Activated CD4-positive, alpha-beta memory T cell treated with anti-CD3 and anti-CD28 coated beads, Interleukin-2, amount 10 ng/mL, durations not matched to agents 7 days and 5 days (primary cell): ENCODE results near the gene GLIPR1L1. TPM values are rescaled to one million over a fixed set of nuclear protein-coding genes. Genes with fewer than 3 reads are reported as not detected.

ENCODE experiments used
- CTCF ChIA-PET: fragments of 350-600 bp; sonication (Branson Sonifier 250); formaldehyde crosslinking; loops from one replicate; lab custom pipeline; 2021; ENCODE audit warnings: antibody characterized with exemption, inconsistent platforms; lab: Charles Lee
- POLR2A ChIA-PET: fragments of 350-600 bp; sonication (Branson Sonifier 250); formaldehyde crosslinking; loops from one replicate; lab custom pipeline; 2021; ENCODE audit warnings: antibody characterized with exemption; lab: Charles Lee
- DNase-seq: peaks from one replicate; pipeline ENCODE4 v3.0.0-alpha.2; 2020
- H3K27ac Mint-ChIP-seq: one replicate; pipeline ENCODE4 v1.8.0; 2021; ENCODE audit warnings: mild to moderate bottlenecking, mixed read lengths
- H3K27me3 Mint-ChIP-seq: one replicate; pipeline ENCODE4 v1.8.0; 2021; ENCODE audit warnings: mixed read lengths
- H3K36me3 Mint-ChIP-seq: one replicate; pipeline ENCODE4 v1.8.0; 2021; ENCODE audit warnings: low read depth, mixed read lengths
- H3K4me1 Mint-ChIP-seq: one replicate; pipeline ENCODE4 v1.8.0; 2021; ENCODE audit warnings: mixed read lengths
- H3K4me3 Mint-ChIP-seq: one replicate; pipeline ENCODE4 v1.8.0; 2021; ENCODE audit warnings: mild to moderate bottlenecking, mixed read lengths
- H3K9me3 Mint-ChIP-seq: one replicate; pipeline ENCODE4 v1.8.0; 2021; ENCODE audit warnings: mixed read lengths
- total RNA-seq, 2 experiments: library from RNA; stranded (reverse); gene quantifications; one replicate each; pipeline ENCODE4 v1.2.3, GENCODE V29; 2021

GLIPR1L1 gene
- total RNA-seq, 2 experiments from 2014 or later = not detected

DNA sequence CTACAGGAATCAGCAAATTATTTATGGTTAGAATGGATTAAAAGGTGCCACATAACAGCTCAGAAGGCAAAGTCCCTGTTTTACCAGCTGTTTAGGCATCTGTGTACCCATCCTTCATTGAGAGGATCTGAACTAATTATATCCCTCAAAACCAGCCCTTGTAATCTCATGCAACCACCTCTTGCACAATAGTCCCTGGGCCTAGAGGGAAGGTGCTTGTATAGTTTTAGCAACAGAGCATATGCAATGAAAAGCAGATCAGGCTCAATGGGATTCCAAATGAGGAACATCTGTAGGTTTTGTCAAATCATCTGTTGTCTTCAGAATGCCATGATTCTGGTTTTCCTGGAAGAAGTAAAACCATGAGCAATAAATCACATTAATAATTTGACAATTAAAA, 30.4 kb downstream of the GLIPR1L1 start:
- ChIA-PET POLR2A (no interaction called here), CTCF (no interaction called here)
- no peak for DNase-seq
- H3K4me1 Mint-ChIP-seq = peaks cover 11% of the 10 kb centered on the region
- H3K36me3 Mint-ChIP-seq = no peaks in the 10 kb centered on the region
- H3K27me3 Mint-ChIP-seq = no peaks in the 10 kb centered on the region
- H3K9me3 Mint-ChIP-seq = no peaks in the 10 kb centered on the region
- no peak overlapping the region for H3K4me3 Mint-ChIP-seq
- no peak overlapping the region for H3K27ac Mint-ChIP-seq

DNA sequence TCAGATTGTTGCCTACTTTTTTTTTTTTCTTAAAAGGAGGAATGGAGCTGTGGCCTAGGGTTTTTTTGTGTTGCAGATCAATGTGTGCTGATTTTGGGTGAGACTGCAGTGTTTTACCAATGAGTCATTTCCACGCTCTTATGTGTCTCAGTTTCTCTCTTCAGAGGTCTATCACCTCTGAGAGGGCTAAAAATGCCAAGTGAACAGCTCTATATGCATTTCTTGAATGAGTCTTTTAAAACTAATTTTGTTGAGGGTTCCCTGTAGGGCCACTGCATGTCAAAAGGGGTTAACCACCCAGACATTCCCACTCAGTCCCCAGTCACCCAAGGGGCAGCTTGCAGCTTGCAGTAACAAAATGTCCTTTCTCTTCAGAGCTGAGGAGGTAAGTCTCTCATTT, 32.2 kb downstream of the GLIPR1L1 start:
- no peak overlapping the region for H3K4me3 Mint-ChIP-seq
- ChIA-PET CTCF (no interaction called here), POLR2A (interaction anchor here (1.2 kb wide), 1 partner anchor 114 kb away, joined by 3 read pairs; the partner anchor contains the start of gene GLIPR1)
- no peaks in the 10 kb centered on the region for H3K27me3 Mint-ChIP-seq
- no peaks in the 10 kb centered on the region for H3K36me3 Mint-ChIP-seq
- peaks cover 7% of the 10 kb centered on the region for H3K4me1 Mint-ChIP-seq
- no peak overlapping the region for H3K27ac Mint-ChIP-seq
- DNase-seq = no peak
- no peaks in the 10 kb centered on the region for H3K9me3 Mint-ChIP-seq

DNA sequence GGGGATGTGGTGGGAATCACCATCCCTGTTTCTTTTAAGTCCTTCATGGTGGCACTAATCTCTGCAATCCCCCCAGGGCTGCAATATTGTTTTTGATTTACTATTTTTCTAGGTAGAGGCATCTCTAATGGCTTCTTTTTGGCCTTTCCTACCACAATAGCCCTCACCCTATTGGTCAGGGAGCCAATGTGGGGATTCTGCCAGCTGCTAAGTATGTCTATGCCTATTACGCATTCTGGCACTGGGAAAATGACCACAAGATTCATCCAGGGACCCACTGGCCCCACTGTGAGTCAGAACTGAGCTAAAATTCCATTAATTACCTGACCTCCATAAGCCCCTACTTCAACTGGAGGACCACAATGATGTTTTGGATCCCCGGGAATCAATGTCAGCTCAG, 40.5 kb downstream of the GLIPR1L1 start:
- no peaks in the 10 kb centered on the region for H3K9me3 Mint-ChIP-seq
- H3K4me1 Mint-ChIP-seq = no peaks in the 10 kb centered on the region
- H3K27ac Mint-ChIP-seq = no peak overlapping the region
- no peaks in the 10 kb centered on the region for H3K27me3 Mint-ChIP-seq
- ChIA-PET POLR2A (no interaction called here), CTCF (no interaction called here)
- no peak for DNase-seq
- H3K36me3 Mint-ChIP-seq = no peaks in the 10 kb centered on the region
- no peak overlapping the region for H3K4me3 Mint-ChIP-seq

DNA sequence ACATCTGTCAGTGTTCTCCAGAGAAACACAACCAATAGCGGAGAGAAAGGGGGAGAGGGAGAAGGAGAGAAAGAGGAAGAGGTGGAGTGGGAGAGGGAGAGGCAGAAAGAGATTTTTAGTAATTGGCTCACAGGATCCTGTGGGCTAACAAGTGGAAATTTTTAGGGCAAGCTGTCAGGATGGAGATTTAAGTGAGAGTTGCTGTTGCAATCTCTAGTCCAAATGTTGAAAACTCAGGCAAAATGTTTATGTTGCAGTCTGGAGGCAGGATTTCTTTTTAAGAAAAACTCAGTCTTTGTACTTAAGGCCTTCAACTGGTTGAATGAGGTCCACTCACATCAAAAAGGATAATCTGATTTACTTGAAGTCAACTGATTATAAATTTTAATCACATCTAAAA, 43.9 kb downstream of the GLIPR1L1 start:
- ChIA-PET POLR2A (no interaction called here), CTCF (no interaction called here)
- Mint-ChIP-seq H3K9me3 (no peaks in the 10 kb centered on the region), H3K4me1 (no peaks in the 10 kb centered on the region), H3K27me3 (no peaks in the 10 kb centered on the region), H3K4me3 (no peak overlapping the region), H3K36me3 (no peaks in the 10 kb centered on the region), H3K27ac (no peak overlapping the region)
- no peak for DNase-seq

DNA sequence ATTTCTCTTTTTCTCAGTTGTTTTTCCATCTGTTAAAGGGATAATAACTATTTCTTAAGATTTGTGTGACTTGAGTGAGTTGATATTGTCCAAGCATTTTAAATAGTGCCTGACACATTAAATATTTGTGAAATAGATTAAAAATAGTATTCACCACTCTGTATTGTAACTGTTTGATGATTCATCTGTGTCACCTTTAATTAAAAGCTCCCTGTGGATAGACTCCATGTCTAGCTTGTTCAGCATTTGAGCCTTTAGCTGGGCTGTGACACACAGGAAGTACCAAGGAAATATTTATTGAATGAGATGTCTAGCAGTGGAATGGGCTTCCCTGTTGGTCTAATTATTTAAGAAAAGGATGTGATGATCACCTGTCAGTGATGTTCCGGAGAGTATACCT, 54.6 kb downstream of the GLIPR1L1 start:
- ChIA-PET CTCF (interaction anchor here (3.9 kb wide), 1 partner anchor 91 kb away, joined by 29 read pairs; the partner anchor contains the start of gene GLIPR1), POLR2A (interaction anchor here (1.0 kb wide), 1 partner anchor 41 kb away, joined by 3 read pairs; no protein-coding TSS in a partner anchor)
- Mint-ChIP-seq H3K27me3 (no peaks in the 10 kb centered on the region), H3K36me3 (no peaks in the 10 kb centered on the region), H3K4me3 (no peak overlapping the region), H3K9me3 (no peaks in the 10 kb centered on the region), H3K4me1 (peaks cover 34% of the 10 kb centered on the region), H3K27ac (no peak overlapping the region)
- no peak for DNase-seq

DNA sequence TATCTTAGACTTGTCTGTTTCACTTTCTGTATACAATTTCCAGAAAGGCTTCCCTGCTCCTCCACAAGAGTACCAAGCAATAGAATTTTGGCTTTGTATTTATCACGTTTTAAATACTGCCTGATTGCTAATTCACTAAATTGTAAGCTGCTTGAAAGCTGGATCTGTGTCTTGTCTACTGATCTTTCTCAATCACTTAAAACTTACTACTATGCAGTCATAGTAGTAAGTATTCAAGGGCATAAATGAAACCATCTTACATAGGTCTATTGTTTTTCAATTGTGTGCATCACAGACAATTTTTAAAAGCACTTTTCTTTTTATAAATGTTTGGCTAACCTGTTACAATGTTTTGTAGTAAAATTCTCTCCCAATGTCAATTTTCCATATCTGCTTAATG, 55.2 kb downstream of the GLIPR1L1 start:
- Mint-ChIP-seq H3K9me3 (no peaks in the 10 kb centered on the region), H3K4me3 (peak overlapping the region; percentile 75), H3K27ac (no peak overlapping the region), H3K4me1 (peaks cover 34% of the 10 kb centered on the region), H3K36me3 (no peaks in the 10 kb centered on the region), H3K27me3 (no peaks in the 10 kb centered on the region)
- DNase-seq = no peak
- POLR2A ChIA-PET = interaction anchor here (1.0 kb wide), 1 partner anchor 42 kb away, joined by 3 read pairs; no protein-coding TSS in a partner anchor
- CTCF ChIA-PET = interaction anchor here (2.5 to 3.9 kb wide), 3 partner anchors 55 to 95 kb away, joined by 9 to 31 read pairs (median 29); partner anchors contain the start of genes GLIPR1 and GLIPR1L1

DNA sequence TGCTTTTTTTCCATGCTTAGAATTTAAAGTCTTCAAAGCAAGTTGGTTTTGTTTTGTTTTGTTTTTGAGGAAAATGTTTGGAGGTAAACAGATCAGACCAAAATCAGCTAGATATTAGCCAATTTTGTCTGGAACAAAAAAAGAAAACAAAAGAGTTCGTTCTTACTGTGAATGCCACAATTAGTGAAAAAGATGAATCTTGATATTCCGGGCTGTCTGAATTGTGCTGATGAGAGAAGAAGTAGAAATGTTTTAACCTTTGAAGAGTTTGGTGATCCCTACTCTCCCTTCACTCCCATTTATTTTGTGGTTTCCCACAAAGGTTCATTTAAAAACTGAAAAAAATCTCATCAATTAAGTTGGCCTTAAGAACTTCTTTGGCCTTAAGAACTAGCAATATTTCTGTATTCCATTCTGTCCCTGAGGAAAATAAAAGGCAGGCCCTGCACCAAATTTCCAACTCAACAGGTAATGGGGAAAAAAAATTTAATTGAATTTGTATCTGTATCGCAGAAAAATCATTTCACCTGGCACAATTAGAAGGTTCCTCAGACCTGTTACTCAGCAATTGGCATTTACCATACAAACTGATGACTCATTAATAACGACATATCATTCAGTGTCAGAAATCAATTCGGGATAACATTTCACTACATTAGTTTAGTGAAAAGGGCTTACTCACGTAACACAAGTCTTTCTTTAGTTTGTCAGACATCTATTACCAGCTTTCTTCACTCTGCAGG, 55.9 kb downstream of the GLIPR1L1 start:
- Mint-ChIP-seq H3K27me3 (no peaks in the 10 kb centered on the region), H3K27ac (peak overlapping the region; percentile 83), H3K4me3 (peak overlapping the region; percentile 75), H3K4me1 (peaks cover 34% of the 10 kb centered on the region), H3K36me3 (no peaks in the 10 kb centered on the region), H3K9me3 (no peaks in the 10 kb centered on the region)
- DNase-seq = no peak
- CTCF ChIA-PET = interaction anchor here (0.7 to 3.9 kb wide), 13 partner anchors 20 to 698 kb away, joined by 3 to 31 read pairs (median 5); partner anchors contain the start of genes GLIPR1, GLIPR1L1 and PHLDA1
- POLR2A ChIA-PET = interaction anchor here (0.8 to 2.4 kb wide), 10 partner anchors 43 to 1207 kb away, joined by 3 to 26 read pairs (median 4); partner anchors contain the start of genes GLIPR1 and GLIPR1L1

DNA sequence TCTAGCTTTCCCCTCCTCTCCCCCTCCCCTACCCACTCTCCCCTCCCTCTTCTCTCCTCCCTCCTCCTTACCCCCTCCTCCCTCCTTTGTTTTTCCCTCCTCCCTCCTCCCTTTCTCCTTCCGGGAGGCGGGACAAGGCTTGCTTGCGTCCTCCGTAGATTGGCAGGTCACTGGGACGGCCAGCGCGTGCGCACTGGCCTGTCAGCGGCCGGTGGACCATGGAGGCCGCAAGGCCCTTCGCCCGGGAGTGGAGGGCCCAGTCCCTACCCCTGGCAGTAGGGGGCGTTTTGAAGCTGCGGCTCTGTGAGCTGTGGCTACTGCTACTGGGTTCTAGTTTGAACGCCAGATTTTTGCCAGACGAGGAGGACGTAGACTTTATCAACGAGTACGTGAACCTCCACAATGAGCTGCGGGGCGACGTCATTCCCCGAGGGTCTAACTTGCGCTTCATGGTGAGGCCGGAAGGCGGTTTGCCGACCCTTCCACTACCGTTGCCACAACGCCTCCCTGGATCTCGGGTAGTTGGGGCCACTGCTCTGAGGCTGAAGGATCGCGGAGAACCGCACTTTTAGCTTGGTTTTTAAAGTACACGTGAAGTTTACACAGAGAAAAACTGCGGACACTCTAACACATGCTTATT, 56.5 kb downstream of the GLIPR1L1 start, which contains the start of gene GLIPR1L2:
TSS of gene GLIPR1L2 (plus strand) at position 191 of the 640 bp plus-strand sequence. CDS start at position 219, 28 bp downstream.
- Mint-ChIP-seq H3K4me1 (peaks cover 39% of the 10 kb centered on the region), H3K4me3 (peak within 1 kb of the TSS; percentile 75), H3K27ac (peak within 1 kb of the TSS; percentile 83), H3K27me3 (no peaks in the 10 kb centered on the region), H3K36me3 (no peaks in the 10 kb centered on the region), H3K9me3 (no peaks in the 10 kb centered on the region)
- ChIA-PET CTCF (interaction anchor here (0.7 to 3.9 kb wide), 22 partner anchors 14 to 697 kb away, joined by 3 to 31 read pairs (median 5); partner anchors contain the start of genes CAPS2, GLIPR1, GLIPR1L1 and PHLDA1), POLR2A (interaction anchor here (0.8 to 2.4 kb wide), 11 partner anchors 53 to 1206 kb away, joined by 3 to 26 read pairs (median 4); partner anchors contain the start of genes GLIPR1, GLIPR1L1 and KRR1)
- peak; percentile 92 for DNase-seq

DNA sequence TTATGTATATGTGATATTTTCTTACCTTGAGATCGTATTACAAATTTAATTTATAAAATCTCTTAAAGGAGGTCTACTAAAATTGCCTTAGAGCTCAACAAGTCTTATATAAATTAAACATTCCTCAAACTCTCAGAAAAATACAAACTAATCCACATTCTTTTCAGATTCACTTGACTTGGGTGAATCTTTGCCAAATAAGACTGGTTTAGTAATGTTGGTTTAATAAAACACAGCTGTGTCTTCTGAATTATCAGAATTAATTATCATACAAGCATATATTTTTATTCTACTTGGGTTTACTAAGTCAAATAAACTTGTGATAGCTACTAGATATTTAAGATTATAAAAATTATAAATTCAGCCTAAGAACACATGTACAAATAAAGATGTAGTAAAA, 69.8 kb downstream of the GLIPR1L1 start:
- ChIA-PET CTCF (interaction anchor here (1.2 kb wide), 1 partner anchor 13 kb away, joined by 5 read pairs; the partner anchor contains the start of gene GLIPR1L2), POLR2A (no interaction called here)
- no peaks in the 10 kb centered on the region for H3K4me1 Mint-ChIP-seq
- H3K27ac Mint-ChIP-seq = no peak overlapping the region
- H3K9me3 Mint-ChIP-seq = no peaks in the 10 kb centered on the region
- H3K36me3 Mint-ChIP-seq = no peaks in the 10 kb centered on the region
- no peak for DNase-seq
- no peak overlapping the region for H3K4me3 Mint-ChIP-seq
- no peaks in the 10 kb centered on the region for H3K27me3 Mint-ChIP-seq

DNA sequence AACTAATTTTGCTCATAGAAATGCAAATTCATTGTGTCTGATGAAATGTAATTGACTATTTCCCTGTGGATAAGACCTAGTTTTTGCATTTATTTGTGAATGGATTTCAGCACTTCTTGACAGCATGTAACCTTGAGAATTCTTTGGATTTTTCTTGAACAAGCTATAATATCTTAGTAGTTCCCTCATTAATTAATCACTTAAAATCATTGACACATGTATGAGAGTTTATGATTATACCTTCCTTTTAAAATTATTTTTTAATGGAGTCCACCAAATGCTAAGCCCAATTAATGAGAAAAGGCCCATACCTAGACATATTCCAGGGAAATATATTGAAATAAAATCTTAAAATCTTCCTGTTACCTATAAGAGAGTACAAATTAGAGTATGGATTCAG, 73.2 kb downstream of the GLIPR1L1 start:
- H3K4me1 Mint-ChIP-seq = no peaks in the 10 kb centered on the region
- no peaks in the 10 kb centered on the region for H3K36me3 Mint-ChIP-seq
- H3K9me3 Mint-ChIP-seq = no peaks in the 10 kb centered on the region
- DNase-seq = no peak
- POLR2A ChIA-PET = no interaction called here
- H3K27me3 Mint-ChIP-seq = peaks cover 2% of the 10 kb centered on the region
- no peak overlapping the region for H3K4me3 Mint-ChIP-seq
- CTCF ChIA-PET = no interaction called here
- H3K27ac Mint-ChIP-seq = no peak overlapping the region

DNA sequence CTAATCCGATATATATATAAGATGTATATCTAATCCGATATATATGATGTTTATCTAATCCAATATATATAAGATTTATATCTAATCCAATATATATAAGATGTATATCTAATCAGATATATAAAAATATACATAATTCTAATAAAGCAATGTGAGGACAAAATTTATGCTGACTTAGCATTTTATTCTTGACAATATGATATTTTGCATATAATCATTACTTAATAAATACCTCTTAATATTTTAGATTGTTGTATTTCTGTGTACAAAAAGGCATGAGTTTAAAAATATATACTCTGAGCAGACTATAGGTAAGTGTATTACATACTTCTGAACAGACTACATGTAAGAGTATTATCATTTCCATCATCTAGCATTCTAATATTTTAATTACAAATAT, 75.4 kb downstream of the GLIPR1L1 start:
- Mint-ChIP-seq H3K27me3 (peaks cover 2% of the 10 kb centered on the region), H3K36me3 (no peaks in the 10 kb centered on the region), H3K4me3 (no peak overlapping the region), H3K4me1 (no peaks in the 10 kb centered on the region), H3K27ac (no peak overlapping the region), H3K9me3 (no peaks in the 10 kb centered on the region)
- ChIA-PET CTCF (no interaction called here), POLR2A (no interaction called here)
- DNase-seq = no peak

DNA sequence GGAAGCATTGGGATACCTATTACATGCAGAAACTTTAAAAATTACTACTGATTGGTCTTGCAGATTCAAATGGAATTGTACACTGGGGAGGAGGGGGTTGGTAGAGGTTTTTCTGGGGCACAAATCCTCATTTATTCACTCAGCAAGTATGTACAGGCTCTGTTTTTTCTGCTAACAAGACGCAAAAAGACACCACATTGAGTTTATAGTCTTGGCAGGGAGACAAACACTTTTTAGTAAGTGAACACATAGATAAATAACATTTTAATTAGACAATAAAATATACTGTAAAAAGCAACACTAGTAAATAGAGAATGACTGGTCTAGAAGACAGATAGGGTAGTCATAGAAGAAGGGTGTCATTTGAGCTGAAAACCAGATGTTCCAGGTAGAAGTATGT, 80.2 kb downstream of the GLIPR1L1 start:
- H3K36me3 Mint-ChIP-seq = no peaks in the 10 kb centered on the region

DNA sequence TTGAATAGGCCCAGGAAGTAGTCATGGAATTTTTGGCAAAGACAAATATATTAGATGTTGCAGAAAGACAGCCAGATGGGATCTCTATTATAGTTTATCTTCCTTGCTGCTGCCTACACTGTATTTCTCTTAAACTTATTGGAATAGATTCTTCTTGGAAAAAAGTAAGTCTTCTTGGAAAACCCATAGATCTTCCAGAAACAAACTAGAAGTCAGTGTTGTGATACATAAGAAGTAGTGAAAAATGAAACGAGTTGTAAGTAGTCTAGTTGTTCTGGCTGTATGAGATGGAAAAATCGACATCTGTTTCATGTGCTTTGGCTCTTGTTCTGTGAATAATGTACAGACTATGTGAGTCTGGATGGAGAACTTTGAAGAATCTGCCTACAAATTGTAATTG, 85.4 kb downstream of the GLIPR1L1 start:
- no peak for DNase-seq
- H3K27ac Mint-ChIP-seq = no peak overlapping the region
- H3K9me3 Mint-ChIP-seq = peaks cover 2% of the 10 kb centered on the region
- POLR2A ChIA-PET = no interaction called here
- no peak overlapping the region for H3K4me3 Mint-ChIP-seq
- no peaks in the 10 kb centered on the region for H3K36me3 Mint-ChIP-seq
- H3K4me1 Mint-ChIP-seq = no peaks in the 10 kb centered on the region
- CTCF ChIA-PET = no interaction called here
- no peaks in the 10 kb centered on the region for H3K27me3 Mint-ChIP-seq

More for the DNA sequence above, 80.2 kb downstream of the GLIPR1L1 start:
- Mint-ChIP-seq H3K27me3 (peaks cover 2% of the 10 kb centered on the region), H3K4me3 (no peak overlapping the region), H3K27ac (no peak overlapping the region), H3K9me3 (no peaks in the 10 kb centered on the region), H3K4me1 (no peaks in the 10 kb centered on the region)
- POLR2A ChIA-PET = no interaction called here
- CTCF ChIA-PET = no interaction called here
- DNase-seq = no peak
